Esophagus muscularis mucosa (tissue), 4 donors: Measurements from ENCODE around the gene TET3. TPM values are rescaled to one million over a fixed set of nuclear protein-coding genes. Genes with fewer than 3 reads are reported as not detected.

Experiments
- DNase-seq: peaks from one replicate; pipeline ENCODE4 v3.0.0-alpha.2; 2017; ENCODE audit errors: extremely low spot score
- H3K27ac ChIP-seq, 4 donors: fragments of 200-600 bp; sonication (generic); replicated peaks in 1 of 4; 1 replicate in 3 of 4; 2 replicates in 1 of 4; pipeline ENCODE4 v1.5.1; 2016 to 2019; ENCODE audit warnings: mild to moderate bottlenecking in 1 of 4
- H3K27me3 ChIP-seq, 4 donors: fragments of 200-600 bp; sonication (generic); one replicate each; pipeline versions ENCODE4 v1.5.1 to v1.6.0; 2016 to 2019
- H3K36me3 ChIP-seq, 4 donors: fragments of 200-600 bp; sonication (generic); one replicate each; pipeline ENCODE4 v1.5.1; 2016 to 2019
- H3K4me1 ChIP-seq, 4 donors: fragments of 200-600 bp; sonication (generic); one replicate each; pipeline ENCODE4 v1.5.1; 2016 to 2019
- H3K4me3 ChIP-seq, 4 donors: fragments of 200-600 bp; sonication (generic); 1 replicate in 2 of 4; 2 replicates in 2 of 4; pipeline ENCODE4 v1.5.1; 2016 to 2019; ENCODE audit warnings: mild to moderate bottlenecking in 4 of 4, moderate library complexity in 1 of 4
- H3K9me3 ChIP-seq, 4 donors: fragments of 200-600 bp; sonication (generic); 1 replicate in 3 of 4; 2 replicates in 1 of 4; pipeline ENCODE4 v1.5.1; 2016 to 2019
- CTCF ChIP-seq, 3 experiments: fragments of 200-600 bp in 2 of 3; fragments of 450-650 bp in 1 of 3; sonication (generic) in 2 of 3; IDR thresholded peaks; one replicate each; pipeline ENCODE4 v1.5.1; 2017 to 2019; ENCODE audit warnings: antibody characterized with exemption in 3 of 3, mild to moderate bottlenecking in 2 of 3, moderate library complexity in 1 of 3
- EP300 ChIP-seq: sonication (generic); formaldehyde crosslinking; IDR thresholded peaks from one replicate; pipeline ENCODE4 v1.6.1; 2017; ENCODE audit warnings: antibody characterized with exemption
- POLR2A ChIP-seq: fragments of 450-650 bp; IDR thresholded peaks from one replicate; pipeline ENCODE4 v1.6.1; 2017; ENCODE audit warnings: antibody characterized with exemption, moderate library complexity, mild to moderate bottlenecking, low read depth
- POLR2AphosphoS5 ChIP-seq, 2 donors: sonication (generic); formaldehyde crosslinking; IDR thresholded peaks; one replicate each; pipeline ENCODE4 v1.6.1; 2017; ENCODE audit warnings: antibody characterized with exemption in 2 of 2
- WGBS: methylation state at CpG from one replicate; pipeline ENCODE4 v1.1.5; 2018; 5-methylcytosine and 5-hydroxymethylcytosine counted together
- intact Hi-C: fragments of 100-400 bp; cut with DNase I; formaldehyde crosslinking; loops from one replicate; pipeline ENCODE4 v1.15.1; 2023
- total RNA-seq, 4 donors: library from RNA; depleted of rRNA; stranded (reverse); fragments of >200 nt; gene quantifications; one replicate each; pipeline versions ENCODE4 v1.1.0 to v1.2.1, GENCODE V29; 2016

The TET3 gene
- total RNA-seq, 4 donors from 2014 or later: 5.4 to 6.7 (median 6.1) TPM

DNA sequence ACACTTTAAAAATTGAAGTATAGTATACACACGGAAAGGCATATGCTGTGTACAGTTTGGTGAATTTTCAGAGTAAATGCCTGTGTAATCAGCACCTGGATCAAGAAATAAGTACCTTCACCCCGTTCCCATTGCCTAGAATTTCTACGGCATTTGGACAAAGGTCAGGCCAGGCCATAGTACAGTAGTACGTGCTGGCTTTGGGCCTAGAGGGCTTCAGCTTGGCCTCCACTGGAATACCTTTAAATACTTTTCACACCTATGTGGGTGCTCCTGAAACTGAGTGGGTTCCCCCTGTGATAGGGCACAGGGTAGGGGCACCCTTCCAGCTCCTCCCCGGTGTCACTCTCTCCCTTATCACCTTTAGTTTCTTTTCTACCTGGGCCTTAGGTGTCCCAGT lies 26.5 kb downstream of the TET3 start:
- Histone ChIP-seq H3K4me1 (peaks cover 16 to 36% (median 30%) of the 10 kb centered on the region in 4 donors), H3K4me3 (no peak overlapping the region), H3K27ac (no peak overlapping the region), H3K36me3 (peaks cover 0 to 2% (median 0%) of the 10 kb centered on the region in 4 donors), H3K27me3 (no peaks in the 10 kb centered on the region), H3K9me3 (no peaks in the 10 kb centered on the region)
- no peak for TF ChIP-seq POLR2AphosphoS5 (IDR thresholded peaks at IDR 0.05)
- TF ChIP-seq EP300: no peak
- no peak for TF ChIP-seq POLR2A
- TF ChIP-seq CTCF (IDR thresholded peaks at IDR 0.05): no peak
- DNase-seq: no peak
- intact Hi-C loops: no loop called here
- WGBS: 92% methylated on average over 5 of the region's 5 CpGs

GRCh38 chr2:74014813-74015212 lies 30.1 kb downstream of the TET3 start:
- no peaks in the 10 kb centered on the region for H3K27me3 ChIP-seq
- peaks cover 5 to 10% (median 7%) of the 10 kb centered on the region in 4 donors for H3K4me1 ChIP-seq
- no peaks in the 10 kb centered on the region for H3K36me3 ChIP-seq
- intact Hi-C loops: no loop called here
- TF ChIP-seq EP300 (no peak), POLR2AphosphoS5 (IDR thresholded peaks at IDR 0.05) (no peak), CTCF (IDR thresholded peaks at IDR 0.05) (no peak), POLR2A (no peak)
- H3K27ac ChIP-seq: no peak overlapping the region
- 86% methylated on average over 3 of the region's 3 CpGs for WGBS
- H3K9me3 ChIP-seq: no peaks in the 10 kb centered on the region
- no peak overlapping the region for H3K4me3 ChIP-seq
- DNase-seq: no peak

DNA sequence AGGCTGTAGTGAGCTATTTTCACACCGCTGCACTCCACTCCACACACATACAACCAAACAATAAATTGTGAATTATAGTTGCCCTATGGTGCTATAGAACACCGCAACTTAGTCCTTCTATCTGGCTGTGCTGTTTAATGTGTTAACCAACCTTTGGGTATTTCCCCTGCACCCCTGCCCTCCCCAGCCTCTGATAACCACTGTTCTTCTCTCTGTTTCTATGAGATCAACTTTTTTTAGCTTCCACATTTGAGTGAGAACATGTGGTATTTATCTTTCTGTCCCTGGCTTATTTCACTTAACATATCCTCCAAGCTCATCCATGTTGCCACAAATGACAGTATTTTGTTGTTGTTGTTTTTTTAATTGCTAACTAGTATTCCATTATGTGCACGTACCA lies 32.5 kb downstream of the TET3 start:
- intact Hi-C loops: no loop called here
- 96% methylated on average over 3 of the region's 3 CpGs for WGBS
- peaks cover 0 to 5% (median 2%) of the 10 kb centered on the region in 4 donors for H3K4me1 ChIP-seq
- no peak for DNase-seq
- H3K4me3 ChIP-seq: no peak overlapping the region
- no peaks in the 10 kb centered on the region for H3K9me3 ChIP-seq
- no peaks in the 10 kb centered on the region for H3K27me3 ChIP-seq
- no peak overlapping the region for H3K27ac ChIP-seq
- TF ChIP-seq POLR2A (no peak), EP300 (no peak), POLR2AphosphoS5 (IDR thresholded peaks at IDR 0.05) (no peak), CTCF (IDR thresholded peaks at IDR 0.05) (no peak)
- H3K36me3 ChIP-seq: no peaks in the 10 kb centered on the region

- WGBS: 82% methylated on average over 5 of the region's 5 CpGs
- Histone ChIP-seq H3K4me3 (no peak overlapping the region), H3K4me1 (peaks cover 0 to 5% (median 2%) of the 10 kb centered on the region in 4 donors), H3K27ac (no peak overlapping the region), H3K36me3 (no peaks in the 10 kb centered on the region), H3K27me3 (no peaks in the 10 kb centered on the region), H3K9me3 (no peaks in the 10 kb centered on the region)
- intact Hi-C loops: no loop called here
- DNase-seq: no peak
- TF ChIP-seq POLR2A (no peak), CTCF (IDR thresholded peaks at IDR 0.05) (no peak), EP300 (no peak), POLR2AphosphoS5 (IDR thresholded peaks at IDR 0.05) (no peak)
Measured at GRCh38 chr2:74019516-74019915, 34.8 kb downstream of the TET3 start.
